Measurements from ENCODE around the gene SNX1.

- TF ChIP-seq EZH2phosphoT487 (IDR thresholded peaks at IDR 0.05; ENCODE audit: borderline replicate concordance, low read length) (no peak), CTCF (conservative IDR thresholded peaks at IDR 0.05; ENCODE audit: low read depth, low read length) (0 out of 2 replicates have a peak, but pooled peaks have one; percentile 12), EZH2 (IDR thresholded peaks at IDR 0.05; ENCODE audit: low read length, unreplicated experiment) (no peak)
Observed at GRCh38 chr15:64092864-64093626, 2.7 kb upstream of the SNX1 start.
